C4-2B (cell line): ENCODE data around the gene MEGF11.

Experiments
- CTCF ChIP-seq: fragments of 450-650 bp; conservative IDR thresholded peaks from 2 replicates; pipeline ENCODE4 v1.5.1; 2017; ENCODE audit warnings: mild to moderate bottlenecking
- ZFX ChIP-seq: fragments of 450-650 bp; IDR thresholded peaks from 2 replicates; pipeline ENCODE4 v1.6.1; 2017

GRCh38 chr15:65985387-65985786 lies 268.2 kb downstream of the MEGF11 start:
- TF ChIP-seq CTCF (no peak), ZFX (no peak)
